ENCODE data around the gene PPFIA2.

PPFIA2 gene

GRCh38 chr12:81461163-81461562 is 298.0 kb downstream of the PPFIA2 start:
- ChIA-PET POLR2A (no interaction called here), CTCF (no interaction called here)
- TF ChIP-seq CTCF (IDR thresholded peaks at IDR 0.05; ENCODE audit: control extremely low read depth, extremely low read depth, low read depth, missing control alignments): no peak
- no peak for DNase-seq (ENCODE audit: extremely low spot score)

DNA sequence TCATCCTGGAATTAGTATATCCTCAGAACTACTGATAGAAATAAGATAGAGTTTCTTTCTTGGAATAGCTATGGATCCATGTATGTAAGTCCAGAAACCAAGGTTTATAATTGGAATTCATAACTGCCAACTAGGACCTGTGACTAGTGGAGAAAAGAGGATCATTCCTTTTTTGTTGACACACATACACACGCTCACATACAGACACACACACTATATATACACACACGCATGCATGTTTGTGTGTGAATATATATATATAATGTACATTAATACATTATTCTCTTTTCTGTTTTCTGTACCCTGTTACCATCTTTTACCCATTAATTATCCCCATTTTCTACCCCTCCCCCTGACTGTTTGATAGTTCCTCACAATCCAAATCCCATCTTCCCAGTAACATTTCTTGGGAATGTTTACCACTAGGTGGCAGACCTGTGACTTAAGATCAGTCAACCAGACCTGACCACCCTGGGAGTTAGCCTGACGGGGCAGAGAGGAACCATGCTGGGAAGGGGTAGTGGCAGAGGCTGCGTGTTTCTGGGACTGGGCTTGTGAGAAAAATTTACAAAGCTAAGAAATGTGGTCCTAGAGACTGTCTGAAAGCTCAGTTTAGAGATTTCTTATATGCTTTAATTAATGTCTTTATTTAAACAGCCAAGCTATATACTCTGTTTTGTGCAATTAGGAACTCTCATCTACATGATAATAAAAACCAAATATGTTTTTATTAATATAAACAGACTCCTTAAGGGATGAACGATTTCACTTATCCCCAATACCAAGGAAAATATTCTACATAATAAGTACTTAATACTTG is 308.0 kb downstream of the PPFIA2 start:
- CTCF ChIA-PET: interaction anchor here (0.7 to 1.2 kb wide), 4 partner anchors 9 to 182 kb away, joined by 3 to 4 read pairs (median 4); no protein-coding TSS in a partner anchor
- peak; percentile 53 for TF ChIP-seq CTCF (IDR thresholded peaks at IDR 0.05; ENCODE audit: control extremely low read depth, extremely low read depth, low read depth, missing control alignments)
- peak; percentile 12 for DNase-seq (ENCODE audit: extremely low spot score)
- POLR2A ChIA-PET: no interaction called here

DNA sequence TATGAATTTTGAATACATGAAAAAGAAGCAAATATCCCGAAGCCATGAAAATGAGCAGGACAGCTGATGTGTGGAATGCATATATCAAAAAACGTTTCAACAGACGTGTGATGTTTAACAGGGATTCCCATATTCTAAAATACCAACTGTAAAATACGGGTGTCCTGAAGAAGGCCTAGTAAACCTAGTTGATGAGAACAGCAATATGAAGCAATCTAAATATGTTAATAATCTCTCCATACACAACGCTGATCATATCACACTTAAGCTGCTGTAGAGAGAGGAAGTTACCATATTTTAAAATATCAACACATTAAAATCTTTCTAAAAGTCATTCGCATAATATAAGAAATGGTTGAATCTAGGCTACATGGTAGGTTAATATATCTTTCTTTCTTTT is 317.5 kb downstream of the PPFIA2 start:
- ChIA-PET POLR2A (no interaction called here), CTCF (no interaction called here)
- no peak for TF ChIP-seq CTCF (IDR thresholded peaks at IDR 0.05; ENCODE audit: control extremely low read depth, extremely low read depth, low read depth, missing control alignments)
- DNase-seq (ENCODE audit: extremely low spot score): no peak

GRCh38 chr12:81440001-81440400 is 319.1 kb downstream of the PPFIA2 start:
- no peak for TF ChIP-seq CTCF (IDR thresholded peaks at IDR 0.05; ENCODE audit: control extremely low read depth, extremely low read depth, low read depth, missing control alignments)
- POLR2A ChIA-PET: no interaction called here
- CTCF ChIA-PET: interaction anchor here (0.9 to 1.4 kb wide), 2 partner anchors 16 to 28 kb away, joined by 3 read pairs; no protein-coding TSS in a partner anchor
- no peak for DNase-seq (ENCODE audit: extremely low spot score)

DNA sequence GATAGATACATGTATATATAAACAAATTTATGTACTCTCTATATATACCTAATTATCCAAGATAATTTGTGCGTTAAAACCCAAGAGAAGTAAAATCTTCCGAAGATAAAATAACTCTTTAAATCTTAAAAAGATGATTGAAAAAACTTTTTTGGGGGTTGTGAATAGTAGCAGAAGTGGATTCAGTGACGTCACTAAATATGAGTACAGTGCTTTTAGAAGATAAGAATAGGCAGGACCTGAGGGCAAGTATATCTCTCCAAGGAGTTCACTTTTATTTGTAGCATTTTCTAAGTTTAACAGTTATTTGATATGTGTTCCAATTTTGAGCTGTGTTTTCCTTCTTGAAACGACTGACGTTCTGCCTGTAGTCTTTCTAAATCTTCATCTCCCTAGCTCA is 319.8 kb downstream of the PPFIA2 start:
- TF ChIP-seq CTCF (IDR thresholded peaks at IDR 0.05; ENCODE audit: control extremely low read depth, extremely low read depth, low read depth, missing control alignments): no peak
- CTCF ChIA-PET: interaction anchor here (0.9 kb wide), 1 partner anchor 29 kb away, joined by 3 read pairs; no protein-coding TSS in a partner anchor
- POLR2A ChIA-PET: no interaction called here
- no peak for DNase-seq (ENCODE audit: extremely low spot score)

- no peak for DNase-seq (ENCODE audit: extremely low spot score)
- CTCF ChIA-PET: no interaction called here
- TF ChIP-seq CTCF (IDR thresholded peaks at IDR 0.05; ENCODE audit: control extremely low read depth, extremely low read depth, low read depth, missing control alignments): no peak
- POLR2A ChIA-PET: no interaction called here
These were observed 342.1 kb downstream of the PPFIA2 start for GRCh38 chr12:81417056-81417455.
